K562 (cell line): ENCODE data around the gene RPS19BP1. TPM values are rescaled to one million over a fixed set of nuclear protein-coding genes. Genes with fewer than 3 reads are reported as not detected.

ENCODE experiments used
- BRCA1 ChIP-seq, 2 experiments: fragments of 450-650 bp in 1 of 2; sonication (generic) in 1 of 2; formaldehyde crosslinking in 1 of 2; IDR thresholded peaks; 2 replicates each; pipeline versions ENCODE4 v1.5.0 to v1.6.1; 2017 to 2020; ENCODE audit warnings: mild to moderate bottlenecking in 1 of 2, missing genetic modification reagents in 1 of 2
- ETS1 ChIP-seq: conservative IDR thresholded peaks from 2 replicates; pipeline ENCODE4 v1.6.1; 2011; ENCODE audit warnings: low read depth, mild to moderate bottlenecking, low read length; ENCODE audit not compliant: control insufficient read depth
- ETV1 ChIP-seq: fragments of 450-650 bp; conservative IDR thresholded peaks from 2 replicates; pipeline ENCODE4 v1.6.1; 2016; ENCODE audit warnings: missing genetic modification characterization, control low read depth, low read depth, missing compliant biosample characterization
- GABPB1 ChIP-seq: sonication (generic); formaldehyde crosslinking; IDR thresholded peaks from 2 replicates; pipeline ENCODE4 v1.8.0; 2022; ENCODE audit warnings: mild to moderate bottlenecking, missing genetic modification reagents
- HDAC6 ChIP-seq: IDR thresholded peaks from 2 replicates; pipeline ENCODE4 v1.6.1; 2012; ENCODE audit warnings: low read depth, mild to moderate bottlenecking, control low read depth, inconsistent platforms, low read length, moderate library complexity
- JUND ChIP-seq, 2 experiments: IDR thresholded peaks; 2 replicates in 1 of 2; 3 replicates in 1 of 2; pipeline ENCODE4 v1.6.1; 2011; ENCODE audit warnings: borderline replicate concordance in 2 of 2, low read depth in 2 of 2, low read length in 2 of 2, improper control_type of control experiment in 1 of 2, missing biosample characterization in 1 of 2, missing genetic modification characterization in 1 of 2, missing genetic modification reagents in 1 of 2
- MEIS2 ChIP-seq: fragments of 450-650 bp; IDR thresholded peaks from 2 replicates; pipeline ENCODE4 v1.6.1; 2014; ENCODE audit warnings: mild to moderate bottlenecking; ENCODE audit not compliant: partially characterized antibody
- MTA1 ChIP-seq: fragments of 450-650 bp; IDR thresholded peaks from 2 replicates; pipeline ENCODE4 v1.6.1; 2017; ENCODE audit warnings: borderline replicate concordance
- MTA3 ChIP-seq: fragments of 450-650 bp; formaldehyde crosslinking; IDR thresholded peaks from 2 replicates; pipeline ENCODE4 v1.6.1; 2017; ENCODE audit warnings: mild to moderate bottlenecking, borderline replicate concordance
- NFIX ChIP-seq: fragments of 250-450 bp; sonication (Bioruptor Pico); IDR thresholded peaks from 2 replicates; pipeline ENCODE4 v1.4.0; 2020; ENCODE audit warnings: low read depth, mild to moderate bottlenecking, moderate library complexity
- NFYB ChIP-seq: IDR thresholded peaks from 2 replicates; pipeline ENCODE4 v1.6.1; 2011; ENCODE audit warnings: mild to moderate bottlenecking, moderate library complexity; ENCODE audit not compliant: insufficient read length; ENCODE audit errors: extremely low read depth
- NKRF ChIP-seq: fragments of 450-650 bp; IDR thresholded peaks from 2 replicates; pipeline ENCODE4 v1.6.1; 2016; ENCODE audit warnings: borderline replicate concordance
- SIRT6 ChIP-seq: IDR thresholded peaks from one replicate; pipeline ENCODE4 v1.6.1; 2012; ENCODE audit warnings: low read depth, mild to moderate bottlenecking, control low read depth, inconsistent platforms, low read length, moderate library complexity
- SMAD1 ChIP-seq: fragments of 150-350 bp; IDR thresholded peaks from 2 replicates; pipeline ENCODE4 v1.6.1; 2014; ENCODE audit warnings: low read length, low read depth; ENCODE audit not compliant: partially characterized antibody
- SMC3 ChIP-seq: conservative IDR thresholded peaks from 2 replicates; pipeline ENCODE4 v1.6.1; 2011; ENCODE audit warnings: low read depth, low read length, improper control_type of control experiment; ENCODE audit not compliant: insufficient read depth
- SRSF3 ChIP-seq: fragments of 200-400 bp; formaldehyde crosslinking; IDR thresholded peaks from 2 replicates; pipeline ENCODE4 v1.6.1; 2016; ENCODE audit warnings: mild to moderate bottlenecking, low read length, moderate library complexity; ENCODE audit not compliant: insufficient read depth
- TAF9B ChIP-seq: fragments of 450-650 bp; IDR thresholded peaks from 2 replicates; pipeline ENCODE4 v1.6.1; 2018; ENCODE audit warnings: mild to moderate bottlenecking; ENCODE audit not compliant: partially characterized antibody
- TBP ChIP-seq: optimal IDR thresholded peaks from 2 replicates; pipeline ENCODE3; 2011; ENCODE audit warnings: low read depth, low read length, improper control_type of control experiment
- THAP12 ChIP-seq: fragments of 250-450 bp; sonication (Bioruptor Pico); IDR thresholded peaks from 2 replicates; pipeline ENCODE4 v1.9.0; 2021; ENCODE audit warnings: mild to moderate bottlenecking, inconsistent platforms
- ZNF253 ChIP-seq: fragments of 250-450 bp; sonication (Bioruptor Pico); conservative IDR thresholded peaks from 2 replicates; pipeline ENCODE4 v1.6.1; 2021; ENCODE audit warnings: mild to moderate bottlenecking
- ZNF561 ChIP-seq: fragments of 450-650 bp; formaldehyde crosslinking; conservative IDR thresholded peaks from 2 replicates; pipeline ENCODE4 v1.4.0; 2020; ENCODE audit warnings: mild to moderate bottlenecking, moderate library complexity
- polyA plus RNA-seq, 8 experiments: library from polyadenylated mRNA; depleted of rRNA in 4 of 8; stranded (reverse) in 5 of 8; unstranded in 3 of 8; fragments of >200 nt; fragmentation: Nextera tagmentation in 2 of 8; fragmentation: Illumina TruSeq in 1 of 8; extraction: Ambion mirVana in 2 of 8; extraction: Trizol in 1 of 8; gene quantifications; 2 replicates each; pipeline versions ENCODE4 v1.2.1 to v1.2.3, GENCODE V29; 2011 to 2014; ENCODE audit warnings: inconsistent platforms in 1 of 8, missing spikeins in 1 of 8
- total RNA-seq, 7 experiments: library from RNA; depleted of rRNA in 6 of 7; stranded (reverse); fragments of >200 nt in 6 of 7; fragmentation: Illumina TruSeq in 2 of 7; extraction: Trizol in 2 of 7; gene quantifications; 2 replicates each; pipeline versions ENCODE4 v1.2.1 to v1.2.3, GENCODE V29; 2011 to 2021; ENCODE audit warnings: low replicate concordance in 1 of 7
- TF ChIP-seq, protein P1 (sequence below): fragments of 250-450 bp; sonication (Bioruptor Pico); IDR thresholded peaks from 2 replicates; pipeline ENCODE4 v1.5.0; 2021

The RPS19BP1 gene
- total and polyA plus RNA-seq, 9 of the 15 experiments (the other 6 are each of a cell fraction or from before 2014, with no cell fraction given), result 3.0 to 223 (median 84.3) TPM

DNA sequence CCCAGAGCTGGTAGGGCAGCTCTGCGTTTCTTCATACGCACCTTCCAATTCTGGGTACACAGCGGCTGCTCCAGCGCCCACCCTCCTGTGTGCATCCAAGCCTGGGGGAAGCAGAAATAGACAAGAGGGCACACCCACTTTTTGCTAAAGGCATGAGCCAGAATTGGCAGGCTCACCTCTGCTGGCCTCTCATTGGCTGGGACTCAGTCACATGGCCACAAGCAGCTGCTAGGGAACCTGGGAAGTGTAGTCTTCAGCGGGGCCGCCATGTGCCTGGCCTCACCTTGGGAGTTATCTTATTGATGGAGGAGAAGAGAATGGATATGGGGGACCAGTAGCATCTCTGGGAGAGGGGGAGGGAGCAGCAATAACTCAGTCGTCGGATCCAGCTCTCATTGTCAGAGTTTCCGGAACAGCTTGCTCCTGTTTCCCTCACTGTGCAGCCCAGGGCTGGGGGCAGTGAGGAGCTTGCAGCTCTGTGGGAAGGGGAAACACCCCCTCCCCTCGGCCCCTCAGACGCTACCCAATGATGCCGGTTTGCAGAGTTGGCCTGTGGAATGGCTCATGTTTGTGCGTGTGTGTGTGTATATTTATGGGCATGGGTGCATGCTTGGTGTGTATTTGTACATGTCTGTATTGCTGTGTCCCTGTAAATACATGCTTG, 42.3 kb downstream of the RPS19BP1 start (continued):
- TF ChIP-seq SMAD1, result no peak
- no peak for TF ChIP-seq SIRT6
- TF ChIP-seq ETV1 (tag), result no peak
- TF ChIP-seq, protein P1, sequence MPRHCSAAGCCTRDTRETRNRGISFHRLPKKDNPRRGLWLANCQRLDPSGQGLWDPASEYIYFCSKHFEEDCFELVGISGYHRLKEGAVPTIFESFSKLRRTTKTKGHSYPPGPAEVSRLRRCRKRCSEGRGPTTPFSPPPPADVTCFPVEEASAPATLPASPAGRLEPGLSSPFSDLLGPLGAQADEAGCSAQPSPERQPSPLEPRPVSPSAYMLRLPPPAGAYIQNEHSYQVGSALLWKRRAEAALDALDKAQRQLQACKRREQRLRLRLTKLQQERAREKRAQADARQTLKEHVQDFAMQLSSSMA (CRISPR knock-in tag), result no peak
- no peak for TF ChIP-seq SMC3
- TF ChIP-seq MEIS2, result no peak
- TF ChIP-seq MTA3, result 0 out of 2 replicates have a peak, but pooled peaks have one; percentile 49
- no peak for TF ChIP-seq TAF9B
- peak; percentile 73 for TF ChIP-seq NFYB
- TF ChIP-seq NKRF, result no peak
- no peak for TF ChIP-seq NFIX (CRISPR knock-in tag)
- no peak for TF ChIP-seq SRSF3
- no peak for TF ChIP-seq MTA1
- TF ChIP-seq TBP, result peak; percentile 44
- no peak for TF ChIP-seq HDAC6
- peak; percentile 5; the same call in 1 of the 2 replicates for TF ChIP-seq JUND (IDR thresholded peaks at IDR 0.05; ENCODE audit: borderline replicate concordance, low read depth, low read length)
- no peak for TF ChIP-seq JUND (tag; IDR thresholded peaks at IDR 0.05; ENCODE audit: borderline replicate concordance, low read depth, low read length)
- TF ChIP-seq THAP12 (CRISPR knock-in tag), result no peak
- TF ChIP-seq ZNF253 (CRISPR knock-in tag), result no peak
- no peak for TF ChIP-seq BRCA1 (IDR thresholded peaks at IDR 0.05)
- TF ChIP-seq BRCA1 (CRISPR knock-in tag; IDR thresholded peaks at IDR 0.05), result no peak
- TF ChIP-seq ZNF561 (CRISPR knock-in tag), result no peak
- TF ChIP-seq ETS1, result peak; percentile 70; the same call in 1 of the 2 replicates
- TF ChIP-seq GABPB1, result no peak
